Kidney epithelial cell (primary cell): ENCODE results near the gene MYO5A. TPM values are rescaled to one million over a fixed set of nuclear protein-coding genes. Genes with fewer than 3 reads are reported as not detected.

Experiments
- DNase-seq: peaks from one replicate; pipeline ENCODE4 v3.0.0-alpha.2; 2010; ENCODE audit warnings: low read depth
- H3K27me3 ChIP-seq: 2 replicates; pipeline ENCODE4 v1.6.0; 2011; ENCODE audit warnings: low read length; ENCODE audit not compliant: control insufficient read depth, insufficient read depth
- H3K36me3 ChIP-seq: 2 replicates; pipeline ENCODE4 v1.5.1; 2011; ENCODE audit warnings: low read length; ENCODE audit not compliant: control insufficient read depth, insufficient read depth
- H3K4me3 ChIP-seq: 2 replicates; pipeline ENCODE4 v1.5.1; 2011; ENCODE audit warnings: low read depth, mild to moderate bottlenecking, control low read depth, low read length
- CTCF ChIP-seq: IDR thresholded peaks from 2 replicates; pipeline ENCODE4 v1.5.1; 2011; ENCODE audit warnings: mild to moderate bottlenecking, moderate library complexity, low read length, control low read depth, inconsistent platforms; ENCODE audit not compliant: insufficient read depth, poor library complexity, severe bottlenecking
- total RNA-seq: library from RNA; depleted of rRNA; stranded (reverse); fragments of >200 nt; gene quantifications from 2 replicates; pipeline ENCODE4 v1.2.3, GENCODE V29; 2015

MYO5A gene
- total RNA-seq, 1 donor from 2014 or later, result 31.4 TPM

- DNase-seq, result no peak
- Histone ChIP-seq H3K4me3 (no peak overlapping the region), H3K27me3 (no peaks in the 10 kb centered on the region), H3K36me3 (no peaks in the 10 kb centered on the region)
- no peak for TF ChIP-seq CTCF
These were observed 17.5 kb upstream of the MYO5A start for GRCh38 chr15:52546031-52546751.

GRCh38 chr15:52540374-52541012, 11.8 kb upstream of the MYO5A start:
- DNase-seq, result no peak
- no peaks in the 10 kb centered on the region for H3K36me3 ChIP-seq
- no peaks in the 10 kb centered on the region for H3K27me3 ChIP-seq
- no peak for TF ChIP-seq CTCF
- H3K4me3 ChIP-seq, result no peak overlapping the region

GRCh38 chr15:52537459-52537858, 8.8 kb upstream of the MYO5A start:
- H3K36me3 ChIP-seq, result no peaks in the 10 kb centered on the region
- no peak for TF ChIP-seq CTCF
- no peaks in the 10 kb centered on the region for H3K27me3 ChIP-seq
- H3K4me3 ChIP-seq, result no peak overlapping the region
- no peak for DNase-seq

- H3K27me3 ChIP-seq, result peaks cover 2% of the 10 kb centered on the region
- no peaks in the 10 kb centered on the region for H3K36me3 ChIP-seq
- no peak for DNase-seq
- no peak for TF ChIP-seq CTCF
- no peak overlapping the region for H3K4me3 ChIP-seq
These were observed 3.7 kb upstream of the MYO5A start for GRCh38 chr15:52532427-52532826.

GRCh38 chr15:52529940-52530339, 1.3 kb upstream of the MYO5A start:
- no peak for DNase-seq
- Histone ChIP-seq H3K27me3 (peaks cover 2% of the 10 kb centered on the region), H3K4me3 (peak overlapping the region; percentile 77), H3K36me3 (no peaks in the 10 kb centered on the region)
- TF ChIP-seq CTCF, result no peak
